Measurements from ENCODE around the gene PGD.
"Not testable (repeated sequence)": the region's sequence is repeated elsewhere in the genome, so short reads cannot be mapped to it uniquely, and the experiment has no call there.

PGD gene

DNA sequence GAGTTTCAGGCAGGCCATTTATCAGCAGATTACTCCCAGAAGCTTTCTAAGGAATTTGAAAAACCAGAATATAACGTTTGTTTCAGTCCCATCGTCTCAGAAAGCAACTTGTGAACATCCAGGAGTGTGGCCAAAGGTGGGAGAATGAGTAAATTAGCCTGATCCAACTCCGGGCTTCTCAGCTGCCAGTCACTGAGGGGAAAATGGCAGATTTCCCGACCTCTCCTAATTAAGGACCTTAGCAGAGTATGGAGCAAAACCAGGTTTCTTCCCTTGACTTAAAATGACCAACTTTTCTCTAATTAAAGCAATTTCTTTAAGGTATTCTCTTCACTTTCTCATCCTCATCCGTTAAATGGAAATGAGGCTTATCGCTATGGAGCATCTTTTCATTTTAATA is 52.0 kb downstream of the PGD start:
- TF ChIP-seq, protein P1, sequence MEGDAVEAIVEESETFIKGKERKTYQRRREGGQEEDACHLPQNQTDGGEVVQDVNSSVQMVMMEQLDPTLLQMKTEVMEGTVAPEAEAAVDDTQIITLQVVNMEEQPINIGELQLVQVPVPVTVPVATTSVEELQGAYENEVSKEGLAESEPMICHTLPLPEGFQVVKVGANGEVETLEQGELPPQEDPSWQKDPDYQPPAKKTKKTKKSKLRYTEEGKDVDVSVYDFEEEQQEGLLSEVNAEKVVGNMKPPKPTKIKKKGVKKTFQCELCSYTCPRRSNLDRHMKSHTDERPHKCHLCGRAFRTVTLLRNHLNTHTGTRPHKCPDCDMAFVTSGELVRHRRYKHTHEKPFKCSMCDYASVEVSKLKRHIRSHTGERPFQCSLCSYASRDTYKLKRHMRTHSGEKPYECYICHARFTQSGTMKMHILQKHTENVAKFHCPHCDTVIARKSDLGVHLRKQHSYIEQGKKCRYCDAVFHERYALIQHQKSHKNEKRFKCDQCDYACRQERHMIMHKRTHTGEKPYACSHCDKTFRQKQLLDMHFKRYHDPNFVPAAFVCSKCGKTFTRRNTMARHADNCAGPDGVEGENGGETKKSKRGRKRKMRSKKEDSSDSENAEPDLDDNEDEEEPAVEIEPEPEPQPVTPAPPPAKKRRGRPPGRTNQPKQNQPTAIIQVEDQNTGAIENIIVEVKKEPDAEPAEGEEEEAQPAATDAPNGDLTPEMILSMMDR (conservative IDR thresholded peaks at IDR 0.05; ENCODE audit: low read depth, low read length): no peak
- Histone ChIP-seq H3K4me2 (no peak overlapping the region), H4K20me1 (ENCODE audit: insufficient read depth) (no peaks in the 10 kb centered on the region), H3K4me1 (ENCODE audit: low read depth, poor library complexity, severe bottlenecking) (no peaks in the 10 kb centered on the region), H3K36me3 (ENCODE audit: insufficient read depth) (no peaks in the 10 kb centered on the region), H3K4me3 (IDR thresholded peaks at IDR 0.05; ENCODE audit: insufficient read depth, low read depth, low read length) (no peak overlapping the region), H3K27me3 (ENCODE audit: insufficient read depth, low read depth) (no peaks in the 10 kb centered on the region), H2AFZ (ENCODE audit: low read depth) (no peak overlapping the region), H3K27ac (no peak overlapping the region), H3K9ac (no peak overlapping the region), H3K79me2 (ENCODE audit: insufficient read depth, low read depth) (no peaks in the 10 kb centered on the region)

- H3K79me2 ChIP-seq (ENCODE audit: insufficient read depth, low read depth): no peaks in the 10 kb centered on the region
- no peaks in the 10 kb centered on the region for H3K36me3 ChIP-seq (ENCODE audit: insufficient read depth)
- H4K20me1 ChIP-seq (ENCODE audit: insufficient read depth): no peaks in the 10 kb centered on the region
- no peak overlapping the region for H3K27ac ChIP-seq
- no peak overlapping the region for H3K9ac ChIP-seq
- H2AFZ ChIP-seq (ENCODE audit: low read depth): no peak overlapping the region
- H3K4me3 ChIP-seq (IDR thresholded peaks at IDR 0.05; ENCODE audit: insufficient read depth, low read depth, low read length): no peak overlapping the region
- no peaks in the 10 kb centered on the region for H3K27me3 ChIP-seq (ENCODE audit: insufficient read depth, low read depth)
- TF ChIP-seq, protein P1 (conservative IDR thresholded peaks at IDR 0.05; ENCODE audit: low read depth, low read length): no peak
- H3K4me1 ChIP-seq (ENCODE audit: low read depth, poor library complexity, severe bottlenecking): no peaks in the 10 kb centered on the region
- no peak overlapping the region for H3K4me2 ChIP-seq
Measured at GRCh38 chr1:10451287-10451686, 52.4 kb downstream of the PGD start.

GRCh38 chr1:10456048-10456447 is 57.2 kb downstream of the PGD start:
- Histone ChIP-seq H3K36me3 (ENCODE audit: insufficient read depth) (no peaks in the 10 kb centered on the region), H3K9ac (no peak overlapping the region), H3K27me3 (ENCODE audit: insufficient read depth, low read depth) (no peaks in the 10 kb centered on the region), H2AFZ (ENCODE audit: low read depth) (no peak overlapping the region), H3K79me2 (ENCODE audit: insufficient read depth, low read depth) (no peaks in the 10 kb centered on the region), H3K4me2 (no peak overlapping the region), H3K4me3 (IDR thresholded peaks at IDR 0.05; ENCODE audit: insufficient read depth, low read depth, low read length) (no peak overlapping the region), H3K4me1 (ENCODE audit: low read depth, poor library complexity, severe bottlenecking) (peaks cover 30% of the 10 kb centered on the region), H4K20me1 (ENCODE audit: insufficient read depth) (no peaks in the 10 kb centered on the region), H3K27ac (no peak overlapping the region)
- TF ChIP-seq, protein P1 (conservative IDR thresholded peaks at IDR 0.05; ENCODE audit: low read depth, low read length): no peak

DNA sequence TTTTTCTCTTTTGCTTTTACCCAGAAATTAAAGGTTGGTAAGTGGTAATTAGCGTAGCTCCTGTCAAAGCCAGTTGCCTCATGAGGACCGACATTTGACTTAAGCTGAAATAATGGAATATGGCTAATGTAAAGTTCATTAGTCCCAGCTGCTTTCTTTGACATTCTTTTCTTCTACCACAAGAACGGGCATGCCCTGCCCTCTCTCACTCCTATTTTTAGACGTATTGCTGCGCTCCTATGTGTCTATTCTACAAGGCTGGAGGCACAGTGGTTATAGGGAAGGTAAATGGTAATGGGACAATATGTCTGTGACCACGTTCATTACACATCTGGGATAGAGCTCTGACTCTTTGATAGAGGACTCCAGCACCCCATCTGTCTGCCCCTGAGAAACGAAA is 57.8 kb downstream of the PGD start:
- H3K9ac ChIP-seq: no peak overlapping the region
- TF ChIP-seq, protein P1 (conservative IDR thresholded peaks at IDR 0.05; ENCODE audit: low read depth, low read length): no peak
- H3K27me3 ChIP-seq (ENCODE audit: insufficient read depth, low read depth): no peaks in the 10 kb centered on the region
- H4K20me1 ChIP-seq (ENCODE audit: insufficient read depth): no peaks in the 10 kb centered on the region
- H2AFZ ChIP-seq (ENCODE audit: low read depth): no peak overlapping the region
- H3K79me2 ChIP-seq (ENCODE audit: insufficient read depth, low read depth): no peaks in the 10 kb centered on the region
- H3K27ac ChIP-seq: no peak overlapping the region
- H3K4me2 ChIP-seq: no peak overlapping the region
- no peak overlapping the region for H3K4me3 ChIP-seq (IDR thresholded peaks at IDR 0.05; ENCODE audit: insufficient read depth, low read depth, low read length)
- H3K36me3 ChIP-seq (ENCODE audit: insufficient read depth): no peaks in the 10 kb centered on the region
- peaks cover 30% of the 10 kb centered on the region for H3K4me1 ChIP-seq (ENCODE audit: low read depth, poor library complexity, severe bottlenecking)

- not testable (repeated sequence) for H3K27me3 ChIP-seq (ENCODE audit: insufficient read depth, low read depth); H2AFZ ChIP-seq (ENCODE audit: low read depth); H3K27ac ChIP-seq; H3K79me2 ChIP-seq (ENCODE audit: insufficient read depth, low read depth); H3K4me3 ChIP-seq (IDR thresholded peaks at IDR 0.05; ENCODE audit: insufficient read depth, low read depth, low read length); H3K9ac ChIP-seq; H4K20me1 ChIP-seq (ENCODE audit: insufficient read depth); H3K36me3 ChIP-seq (ENCODE audit: insufficient read depth)
- H3K4me2 ChIP-seq: peak overlapping the region; percentile 26; the same call in 1 of the 2 replicates
- peaks cover 30% of the 10 kb centered on the region for H3K4me1 ChIP-seq (ENCODE audit: low read depth, poor library complexity, severe bottlenecking)
Measured at GRCh38 chr1:10457462-10457861, 58.6 kb downstream of the PGD start.
